ENCODE results near the gene NFIA.

The NFIA gene

DNA sequence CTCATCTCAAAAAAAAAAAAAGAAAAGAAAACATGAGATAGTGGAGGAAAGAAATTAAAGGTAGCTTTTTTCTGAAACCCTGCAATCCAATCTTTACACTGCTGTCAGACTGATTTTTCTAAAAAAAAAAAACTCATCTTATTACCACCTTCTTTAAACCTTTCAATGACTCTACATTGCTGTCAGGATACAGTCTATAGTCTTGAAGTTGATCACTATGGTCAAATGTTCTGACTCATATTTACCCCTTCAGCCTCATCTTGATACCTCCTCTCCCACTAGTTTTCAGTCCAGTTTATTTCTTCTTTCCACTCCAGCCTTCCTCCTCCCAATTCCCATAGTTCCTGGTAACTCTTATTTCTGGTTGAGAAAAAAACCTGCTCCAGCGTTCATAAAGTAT, 17.7 kb upstream of the NFIA start:
- H3K79me2 ChIP-seq (ENCODE audit: insufficient read depth, low read length): no peaks in the 10 kb centered on the region
- no peaks in the 10 kb centered on the region for H3K4me1 ChIP-seq (ENCODE audit: insufficient read depth, low read length, poor library complexity, severe bottlenecking)
- no peaks in the 10 kb centered on the region for H4K20me1 ChIP-seq (ENCODE audit: insufficient read depth, low read length, poor library complexity, severe bottlenecking)
- no peaks in the 10 kb centered on the region for H3K36me3 ChIP-seq (ENCODE audit: insufficient read depth, low read length)
- H2AFZ ChIP-seq (ENCODE audit: low read length): no peak overlapping the region
- H3F3A ChIP-seq (ENCODE audit: low read depth): no peaks in the 10 kb centered on the region
- TF ChIP-seq, protein P1, sequence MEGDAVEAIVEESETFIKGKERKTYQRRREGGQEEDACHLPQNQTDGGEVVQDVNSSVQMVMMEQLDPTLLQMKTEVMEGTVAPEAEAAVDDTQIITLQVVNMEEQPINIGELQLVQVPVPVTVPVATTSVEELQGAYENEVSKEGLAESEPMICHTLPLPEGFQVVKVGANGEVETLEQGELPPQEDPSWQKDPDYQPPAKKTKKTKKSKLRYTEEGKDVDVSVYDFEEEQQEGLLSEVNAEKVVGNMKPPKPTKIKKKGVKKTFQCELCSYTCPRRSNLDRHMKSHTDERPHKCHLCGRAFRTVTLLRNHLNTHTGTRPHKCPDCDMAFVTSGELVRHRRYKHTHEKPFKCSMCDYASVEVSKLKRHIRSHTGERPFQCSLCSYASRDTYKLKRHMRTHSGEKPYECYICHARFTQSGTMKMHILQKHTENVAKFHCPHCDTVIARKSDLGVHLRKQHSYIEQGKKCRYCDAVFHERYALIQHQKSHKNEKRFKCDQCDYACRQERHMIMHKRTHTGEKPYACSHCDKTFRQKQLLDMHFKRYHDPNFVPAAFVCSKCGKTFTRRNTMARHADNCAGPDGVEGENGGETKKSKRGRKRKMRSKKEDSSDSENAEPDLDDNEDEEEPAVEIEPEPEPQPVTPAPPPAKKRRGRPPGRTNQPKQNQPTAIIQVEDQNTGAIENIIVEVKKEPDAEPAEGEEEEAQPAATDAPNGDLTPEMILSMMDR (conservative IDR thresholded peaks at IDR 0.05; ENCODE audit: low read length): no peak
- no peak for TF ChIP-seq EZH2phosphoT487 (IDR thresholded peaks at IDR 0.05; ENCODE audit: borderline replicate concordance)
- H3K4me3 ChIP-seq (ENCODE audit: low read length, poor library complexity, severe bottlenecking): no peak overlapping the region
- no peaks in the 10 kb centered on the region for H3K9me3 ChIP-seq (ENCODE audit: insufficient read depth, low read depth, low read length)
- H3K9me2 ChIP-seq (replicated peaks; ENCODE audit: low read depth, low read length): no peaks in the 10 kb centered on the region
- no peak overlapping the region for H3K4me2 ChIP-seq (ENCODE audit: low read depth, low read length, poor library complexity, severe bottlenecking)
- no peaks in the 10 kb centered on the region for H3K27me3 ChIP-seq (ENCODE audit: insufficient read depth, low read length, poor library complexity, severe bottlenecking)
- H3K9ac ChIP-seq (ENCODE audit: low read depth, low read length, poor library complexity, severe bottlenecking): no peak overlapping the region

DNA sequence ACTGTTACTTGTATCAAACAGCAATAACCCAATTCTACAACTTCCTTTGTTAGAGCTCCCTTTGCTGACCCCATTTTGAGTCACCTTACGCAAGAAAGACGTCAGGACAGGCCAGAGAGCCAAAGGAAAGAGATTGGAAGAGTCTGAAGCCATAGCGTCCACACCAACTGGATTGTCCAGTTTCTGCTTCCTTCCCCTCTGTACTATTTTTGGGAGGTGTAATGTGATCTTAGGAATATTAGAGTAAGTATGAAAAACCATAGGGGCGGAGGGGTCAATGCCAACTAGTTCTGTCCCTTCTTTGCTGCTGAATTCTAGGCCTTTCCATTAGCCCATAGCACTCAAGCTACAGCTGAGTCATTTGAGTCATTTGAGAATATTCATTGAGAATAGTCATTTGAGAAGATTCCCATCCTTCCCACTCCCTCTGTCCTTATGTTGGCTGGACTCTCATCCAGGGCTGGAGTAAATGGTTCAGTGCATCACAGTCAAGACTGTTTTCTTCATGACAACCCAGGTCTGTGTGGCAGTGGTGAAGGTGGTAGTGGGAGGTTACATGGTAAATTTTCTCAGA, 14.8 kb upstream of the NFIA start:
- H2AFZ ChIP-seq (ENCODE audit: low read length): no peak overlapping the region
- TF ChIP-seq, protein P1 (conservative IDR thresholded peaks at IDR 0.05; ENCODE audit: low read length): no peak
- no peak overlapping the region for H3K4me2 ChIP-seq (ENCODE audit: low read depth, low read length, poor library complexity, severe bottlenecking)
- no peaks in the 10 kb centered on the region for H3K9me2 ChIP-seq (replicated peaks; ENCODE audit: low read depth, low read length)
- no peaks in the 10 kb centered on the region for H4K20me1 ChIP-seq (ENCODE audit: insufficient read depth, low read length, poor library complexity, severe bottlenecking)
- no peaks in the 10 kb centered on the region for H3K36me3 ChIP-seq (ENCODE audit: insufficient read depth, low read length)
- no peaks in the 10 kb centered on the region for H3K9me3 ChIP-seq (ENCODE audit: insufficient read depth, low read depth, low read length)
- no peaks in the 10 kb centered on the region for H3K79me2 ChIP-seq (ENCODE audit: insufficient read depth, low read length)
- H3K9ac ChIP-seq (ENCODE audit: low read depth, low read length, poor library complexity, severe bottlenecking): no peak overlapping the region
- H3K4me1 ChIP-seq (ENCODE audit: insufficient read depth, low read length, poor library complexity, severe bottlenecking): no peaks in the 10 kb centered on the region
- no peaks in the 10 kb centered on the region for H3F3A ChIP-seq (ENCODE audit: low read depth)
- H3K4me3 ChIP-seq (ENCODE audit: low read length, poor library complexity, severe bottlenecking): no peak overlapping the region
- no peaks in the 10 kb centered on the region for H3K27me3 ChIP-seq (ENCODE audit: insufficient read depth, low read length, poor library complexity, severe bottlenecking)

DNA sequence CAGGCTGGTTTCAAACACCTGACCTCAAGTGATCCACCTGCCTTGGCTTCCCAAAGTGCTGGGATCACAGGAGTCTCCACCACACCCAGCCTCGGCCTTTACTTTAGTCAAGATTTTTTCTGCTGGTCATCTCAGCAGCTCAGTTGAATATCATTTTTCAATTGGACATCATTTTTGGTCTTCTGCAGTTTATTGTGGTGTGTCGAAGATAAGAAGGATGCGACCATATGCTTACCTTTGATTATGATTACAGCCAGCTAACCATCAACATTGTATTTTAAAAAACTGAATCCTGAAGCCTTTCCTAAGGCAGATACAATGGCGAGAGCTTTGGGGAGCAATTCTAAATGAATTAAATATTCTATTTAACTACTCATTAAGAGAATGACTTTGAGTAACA, 12.3 kb upstream of the NFIA start:
- Histone ChIP-seq H3F3A (ENCODE audit: low read depth) (no peaks in the 10 kb centered on the region), H3K9me3 (ENCODE audit: insufficient read depth, low read depth, low read length) (no peaks in the 10 kb centered on the region), H3K4me1 (ENCODE audit: insufficient read depth, low read length, poor library complexity, severe bottlenecking) (no peaks in the 10 kb centered on the region), H4K20me1 (ENCODE audit: insufficient read depth, low read length, poor library complexity, severe bottlenecking) (no peaks in the 10 kb centered on the region), H3K9ac (ENCODE audit: low read depth, low read length, poor library complexity, severe bottlenecking) (no peak overlapping the region), H3K36me3 (ENCODE audit: insufficient read depth, low read length) (no peaks in the 10 kb centered on the region), H3K9me2 (replicated peaks; ENCODE audit: low read depth, low read length) (no peaks in the 10 kb centered on the region), H3K79me2 (ENCODE audit: insufficient read depth, low read length) (no peaks in the 10 kb centered on the region), H3K27me3 (ENCODE audit: insufficient read depth, low read length, poor library complexity, severe bottlenecking) (no peaks in the 10 kb centered on the region), H2AFZ (ENCODE audit: low read length) (0 out of 2 replicates have a peak overlapping the region, but pooled peaks have one; percentile 31), H3K4me2 (ENCODE audit: low read depth, low read length, poor library complexity, severe bottlenecking) (no peak overlapping the region), H3K4me3 (ENCODE audit: low read length, poor library complexity, severe bottlenecking) (no peak overlapping the region)
- TF ChIP-seq EZH2phosphoT487 (IDR thresholded peaks at IDR 0.05; ENCODE audit: borderline replicate concordance): no peak
- TF ChIP-seq, protein P1 (conservative IDR thresholded peaks at IDR 0.05; ENCODE audit: low read length): no peak

All from Loucy (cell line).